IPS-18c (cell line): ENCODE results near the gene DCHS2.

Source experiments
- H3K4me3 ChIP-seq: 2 replicates; pipeline ENCODE4 v1.7.0; 2013; ENCODE audit warnings: low read depth, mild to moderate bottlenecking, low read length, moderate library complexity; ENCODE audit not compliant: insufficient read depth
- H3K9me3 ChIP-seq: one replicate; pipeline ENCODE4 v1.6.1; 2013; ENCODE audit warnings: mild to moderate bottlenecking, low read length, moderate library complexity; ENCODE audit not compliant: control insufficient read depth, insufficient read depth

DCHS2 gene

GRCh38 chr4:154465085-154465484 lies 26.5 kb downstream of the DCHS2 start:
- Histone ChIP-seq H3K9me3 (no peaks in the 10 kb centered on the region), H3K4me3 (no peak overlapping the region)

GRCh38 chr4:154464654-154465053 lies 26.9 kb downstream of the DCHS2 start:
- H3K4me3 ChIP-seq: no peak overlapping the region
- no peaks in the 10 kb centered on the region for H3K9me3 ChIP-seq

GRCh38 chr4:154462081-154462810 lies 29.4 kb downstream of the DCHS2 start:
- Histone ChIP-seq H3K4me3 (no peak overlapping the region), H3K9me3 (no peaks in the 10 kb centered on the region)

- no peak overlapping the region for H3K4me3 ChIP-seq
- H3K9me3 ChIP-seq: no peaks in the 10 kb centered on the region
These were observed 34.1 kb downstream of the DCHS2 start for GRCh38 chr4:154457471-154457870.

- no peak overlapping the region for H3K4me3 ChIP-seq
- no peaks in the 10 kb centered on the region for H3K9me3 ChIP-seq
These were observed 34.7 kb downstream of the DCHS2 start for GRCh38 chr4:154456889-154457288.

- Histone ChIP-seq H3K4me3 (no peak overlapping the region), H3K9me3 (no peaks in the 10 kb centered on the region)
These were observed 35.4 kb downstream of the DCHS2 start for GRCh38 chr4:154456240-154456639.

GRCh38 chr4:154455111-154455510 lies 36.5 kb downstream of the DCHS2 start:
- Histone ChIP-seq H3K4me3 (no peak overlapping the region), H3K9me3 (no peaks in the 10 kb centered on the region)

GRCh38 chr4:154454710-154455109 lies 36.9 kb downstream of the DCHS2 start:
- Histone ChIP-seq H3K4me3 (no peak overlapping the region), H3K9me3 (no peaks in the 10 kb centered on the region)

GRCh38 chr4:154452798-154453346 lies 38.7 kb downstream of the DCHS2 start:
- no peaks in the 10 kb centered on the region for H3K9me3 ChIP-seq
- H3K4me3 ChIP-seq: no peak overlapping the region

GRCh38 chr4:154450966-154451365 lies 40.6 kb downstream of the DCHS2 start:
- no peak overlapping the region for H3K4me3 ChIP-seq

GRCh38 chr4:154444958-154445357 lies 46.6 kb downstream of the DCHS2 start:
- no peak overlapping the region for H3K4me3 ChIP-seq
- H3K9me3 ChIP-seq: no peaks in the 10 kb centered on the region

More at GRCh38 chr4:154450966-154451365, 40.6 kb downstream of the DCHS2 start:
- no peaks in the 10 kb centered on the region for H3K9me3 ChIP-seq

- Histone ChIP-seq H3K4me3 (no peak overlapping the region), H3K9me3 (no peaks in the 10 kb centered on the region)
These were observed 49.6 kb downstream of the DCHS2 start for GRCh38 chr4:154441982-154442381.

GRCh38 chr4:154441124-154441523 lies 50.5 kb downstream of the DCHS2 start:
- H3K9me3 ChIP-seq: no peaks in the 10 kb centered on the region
- H3K4me3 ChIP-seq: no peak overlapping the region

GRCh38 chr4:154439224-154439623 lies 52.4 kb downstream of the DCHS2 start:
- Histone ChIP-seq H3K9me3 (no peaks in the 10 kb centered on the region), H3K4me3 (no peak overlapping the region)

GRCh38 chr4:154435895-154436294 lies 55.7 kb downstream of the DCHS2 start:
- H3K9me3 ChIP-seq: no peaks in the 10 kb centered on the region
- H3K4me3 ChIP-seq: no peak overlapping the region

GRCh38 chr4:154433543-154433942 lies 58.1 kb downstream of the DCHS2 start:
- Histone ChIP-seq H3K4me3 (no peak overlapping the region), H3K9me3 (no peaks in the 10 kb centered on the region)

- no peak overlapping the region for H3K4me3 ChIP-seq
- no peaks in the 10 kb centered on the region for H3K9me3 ChIP-seq
These were observed 62.4 kb downstream of the DCHS2 start for GRCh38 chr4:154429176-154429575.

- Histone ChIP-seq H3K4me3 (no peak overlapping the region), H3K9me3 (no peaks in the 10 kb centered on the region)
These were observed 64.5 kb downstream of the DCHS2 start for GRCh38 chr4:154427149-154427548.

- Histone ChIP-seq H3K9me3 (no peaks in the 10 kb centered on the region), H3K4me3 (no peak overlapping the region)
These were observed 66.1 kb downstream of the DCHS2 start for GRCh38 chr4:154425514-154425913.
